Upper lobe of left lung (tissue), 6 donors: ENCODE data around the gene DSTN. TPM values are rescaled to one million over a fixed set of nuclear protein-coding genes. Genes with fewer than 3 reads are reported as not detected.
A peak's percentile ranks its signal among the peaks of the same experiment; 100 is the strongest.

Experiments used
- ATAC-seq, 2 donors: fragments of 200-7000 bp; cut with Tn5 transposase; one replicate each; pipeline ENCODE4 v1.9.1; 2022; ENCODE audit warnings: mild to moderate bottlenecking in 2 of 2, moderate library complexity in 2 of 2; ENCODE audit not compliant: low FRiP score in 2 of 2
- DNase-seq, 2 donors: peaks; one replicate each; pipeline ENCODE4 v3.0.0-alpha.2; 2019 to 2020
- H3K27ac ChIP-seq, 4 donors: fragments of 200-600 bp; sonication (generic); one replicate each; pipeline ENCODE4 v1.5.1; 2016 to 2019
- H3K27me3 ChIP-seq, 4 donors: fragments of 200-600 bp; sonication (generic); one replicate each; pipeline ENCODE4 v1.5.1; 2017 to 2019
- H3K36me3 ChIP-seq, 4 donors: fragments of 200-600 bp; sonication (generic); one replicate each; pipeline ENCODE4 v1.5.1; 2016 to 2019
- H3K4me1 ChIP-seq, 4 donors: fragments of 200-600 bp; sonication (generic); one replicate each; pipeline ENCODE4 v1.5.1; 2018 to 2019
- H3K4me3 ChIP-seq, 4 donors: fragments of 200-600 bp; sonication (generic); one replicate each; pipeline ENCODE4 v1.5.1; 2017 to 2019; ENCODE audit warnings: mild to moderate bottlenecking in 2 of 4, moderate library complexity in 1 of 4
- H3K9me3 ChIP-seq, 4 donors: fragments of 200-600 bp; sonication (generic); one replicate each; pipeline ENCODE4 v1.5.1; 2018 to 2019
- CTCF ChIP-seq, 6 experiments: fragments of 450-650 bp in 4 of 6; fragments of 200-600 bp in 2 of 6; sonication (generic) in 2 of 6; IDR thresholded peaks; one replicate each; pipeline ENCODE4 v1.5.1; 2016 to 2019; ENCODE audit warnings: antibody characterized with exemption in 6 of 6
- EP300 ChIP-seq, 4 donors: sonication (generic); formaldehyde crosslinking; IDR thresholded peaks; one replicate each; pipeline ENCODE4 v1.5.1; 2017; ENCODE audit warnings: antibody characterized with exemption in 4 of 4, control low read depth in 2 of 4
- POLR2A ChIP-seq, 4 donors: fragments of 450-650 bp; IDR thresholded peaks; one replicate each; pipeline ENCODE4 v1.5.1; 2016 to 2017; ENCODE audit warnings: antibody characterized with exemption in 4 of 4, mild to moderate bottlenecking in 2 of 4
- POLR2AphosphoS5 ChIP-seq, 2 donors: sonication (generic); formaldehyde crosslinking; IDR thresholded peaks; one replicate each; pipeline ENCODE4 v1.5.1; 2017; ENCODE audit warnings: antibody characterized with exemption in 2 of 2
- WGBS, 2 donors: methylation state at CpG; one replicate each; pipeline ENCODE4 v1.1.5; 2017 to 2018; 5-methylcytosine and 5-hydroxymethylcytosine counted together
- total RNA-seq, 6 donors: library from RNA; depleted of rRNA in 4 of 6; stranded (reverse); fragments of >200 nt in 4 of 6; gene quantifications; one replicate each; pipeline versions ENCODE4 v1.1.0 to v1.2.1, GENCODE V29; 2016 to 2021
- donor health status: DM: no; HTN: no; CAD: no; lungs with moderate emphysema.
- donor health status: DM: no; HTN: yes; CAD: no; lungs with severe emphysema.

DSTN gene
- total RNA-seq, 6 donors from 2014 or later = 235 to 735 (median 513) TPM

- ATAC-seq = no peak
- Histone ChIP-seq H3K4me3 (no peak overlapping the region), H3K9me3 (no peaks in the 10 kb centered on the region), H3K4me1 (peaks cover 27 to 55% (median 33%) of the 10 kb centered on the region in 4 donors), H3K36me3 (peaks cover 2 to 32% (median 30%) of the 10 kb centered on the region in 4 donors), H3K27me3 (no peaks in the 10 kb centered on the region), H3K27ac (no peak overlapping the region)
- no peak for DNase-seq
- 95 to 96% methylated on average over 14 of the region's 14 CpGs for WGBS, 2 donors
- TF ChIP-seq POLR2AphosphoS5 (IDR thresholded peaks at IDR 0.05) (no peak), EP300 (IDR thresholded peaks at IDR 0.05) (no peak)
These were observed 75.1 kb downstream of the DSTN start for GRCh38 chr20:17645010-17645409.

GRCh38 chr20:17645546-17646208, 75.8 kb downstream of the DSTN start:
- 72 to 80% methylated on average over 8 to 10 of the region's 10 CpGs for WGBS, 2 donors
- no peaks in the 10 kb centered on the region for H3K9me3 ChIP-seq
- H3K36me3 ChIP-seq = peaks cover 0 to 27% (median 24%) of the 10 kb centered on the region in 4 donors
- DNase-seq = no peak
- TF ChIP-seq EP300 (IDR thresholded peaks at IDR 0.05) (no peak), POLR2AphosphoS5 (IDR thresholded peaks at IDR 0.05) (no peak), POLR2A (IDR thresholded peaks at IDR 0.05) (no peak), CTCF (IDR thresholded peaks at IDR 0.05) (no peak)
- H3K27ac ChIP-seq = peak overlapping the region in 1 of 4 donors; percentile 60
- no peak overlapping the region for H3K4me3 ChIP-seq
- H3K4me1 ChIP-seq = peaks cover 27 to 62% (median 39%) of the 10 kb centered on the region in 4 donors
- no peaks in the 10 kb centered on the region for H3K27me3 ChIP-seq
- peak in 1 of 2 donors; percentile 18 for ATAC-seq

GRCh38 chr20:17646209-17646960, 76.5 kb downstream of the DSTN start:
- no peak for TF ChIP-seq POLR2A (IDR thresholded peaks at IDR 0.05)
- no peak for TF ChIP-seq POLR2AphosphoS5 (IDR thresholded peaks at IDR 0.05)
- TF ChIP-seq EP300 (IDR thresholded peaks at IDR 0.05) = no peak
- TF ChIP-seq CTCF (IDR thresholded peaks at IDR 0.05) = no peak
- DNase-seq = no peak
- ATAC-seq = no peak
- Histone ChIP-seq H3K9me3 (no peaks in the 10 kb centered on the region), H3K27ac (peak overlapping the region in 1 of 4 donors; percentile 63), H3K4me3 (no peak overlapping the region), H3K36me3 (peaks cover 0 to 19% (median 17%) of the 10 kb centered on the region in 4 donors), H3K27me3 (no peaks in the 10 kb centered on the region), H3K4me1 (peaks cover 30 to 69% (median 46%) of the 10 kb centered on the region in 4 donors)
- WGBS, 2 donors = 70 to 79% methylated on average over 14 of the region's 14 CpGs

GRCh38 chr20:17646961-17647301, 77.1 kb downstream of the DSTN start:
- Histone ChIP-seq H3K27ac (peak overlapping the region in 1 of 4 donors; percentile 63), H3K9me3 (no peaks in the 10 kb centered on the region), H3K27me3 (no peaks in the 10 kb centered on the region), H3K4me3 (no peak overlapping the region), H3K36me3 (peaks cover 0 to 14% (median 12%) of the 10 kb centered on the region in 4 donors), H3K4me1 (peaks cover 35 to 75% (median 51%) of the 10 kb centered on the region in 4 donors)
- WGBS, 2 donors = 44 to 66% methylated on average over 2 to 5 of the region's 5 CpGs
- DNase-seq (no peak), ATAC-seq (no peak)
- TF ChIP-seq CTCF (IDR thresholded peaks at IDR 0.05) (no peak), EP300 (IDR thresholded peaks at IDR 0.05) (no peak)
